GM19324 (cell line): Measurements from ENCODE around the gene SNAPC1.

Experiments used
- ATAC-seq: cut with Tn5 transposase; IDR thresholded peaks from one replicate; pipeline ENCODE4 v1.9.1; 2021; ENCODE audit warnings: mild to moderate bottlenecking, moderate library complexity; ENCODE audit not compliant: unreplicated experiment, low FRiP score

Gene SNAPC1

GRCh38 chr14:61803755-61804154 lies 41.5 kb downstream of the SNAPC1 start:
- ATAC-seq = no peak

- no peak for ATAC-seq
Observed at GRCh38 chr14:61805451-61805850, 43.2 kb downstream of the SNAPC1 start.

- ATAC-seq = no peak
Observed at GRCh38 chr14:61811882-61812346, 49.7 kb downstream of the SNAPC1 start.

GRCh38 chr14:61812347-61813095 lies 50.3 kb downstream of the SNAPC1 start, which contains the start of gene SYT16:
Gene SYT16 (plus strand): TSS chr14:61812703.
- ATAC-seq = no peak

- ATAC-seq = no peak
Observed at GRCh38 chr14:61813096-61813606, 50.9 kb downstream of the SNAPC1 start.

GRCh38 chr14:61822458-61822857 lies 60.2 kb downstream of the SNAPC1 start:
- ATAC-seq = no peak

- ATAC-seq = no peak
Observed at GRCh38 chr14:61832783-61833182, 70.6 kb downstream of the SNAPC1 start.

GRCh38 chr14:61836184-61836583 lies 74.0 kb downstream of the SNAPC1 start:
- no peak for ATAC-seq

GRCh38 chr14:61836807-61837206 lies 74.6 kb downstream of the SNAPC1 start:
- no peak for ATAC-seq

- peak; percentile 70 for ATAC-seq
Observed at GRCh38 chr14:61837336-61838229, 75.4 kb downstream of the SNAPC1 start.

GRCh38 chr14:61838661-61839245 lies 76.5 kb downstream of the SNAPC1 start:
- ATAC-seq = no peak

GRCh38 chr14:61839507-61839906 lies 77.3 kb downstream of the SNAPC1 start:
- no peak for ATAC-seq

- no peak for ATAC-seq
Observed at GRCh38 chr14:61841145-61841544, 78.9 kb downstream of the SNAPC1 start.
